Measurements from ENCODE around the gene CFAP90. TPM values are rescaled to one million over a fixed set of nuclear protein-coding genes. Genes with fewer than 3 reads are reported as not detected.

The CFAP90 gene
- total and polyA plus RNA-seq, 2 donors, result 0.21 to 0.37 TPM

DNA sequence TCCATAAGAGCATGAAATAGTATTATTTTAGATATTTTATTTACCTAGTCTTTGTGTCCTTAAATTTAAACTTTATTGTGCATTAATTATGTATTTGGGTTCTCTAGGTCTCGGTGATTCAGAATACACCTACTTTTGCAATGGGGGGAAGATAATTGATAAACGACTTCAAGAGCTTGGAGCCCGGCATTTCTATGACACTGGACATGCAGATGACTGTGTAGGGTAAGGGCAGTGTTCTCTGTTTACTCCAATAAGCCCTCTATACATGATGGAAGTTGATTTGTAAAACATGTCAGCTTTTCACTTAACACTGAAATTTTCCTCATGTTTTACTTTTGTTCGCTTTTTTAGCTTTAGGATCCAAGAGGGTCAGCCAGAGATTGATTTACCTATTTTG is 24.2 kb upstream of the CFAP90 start:
- WGBS, result 95% methylated on average over 4 of the region's 4 CpGs
- Histone ChIP-seq H3K36me3 (ENCODE audit: insufficient read depth) (peaks cover 4% of the 10 kb centered on the region), H3K27ac (ENCODE audit: low read depth) (no peak overlapping the region), H3K4me1 (ENCODE audit: insufficient read depth) (no peaks in the 10 kb centered on the region), H3K4me3 (ENCODE audit: low read depth, low read length) (no peak overlapping the region)
- no peak for DNase-seq (ENCODE audit: extremely low spot score)

DNA sequence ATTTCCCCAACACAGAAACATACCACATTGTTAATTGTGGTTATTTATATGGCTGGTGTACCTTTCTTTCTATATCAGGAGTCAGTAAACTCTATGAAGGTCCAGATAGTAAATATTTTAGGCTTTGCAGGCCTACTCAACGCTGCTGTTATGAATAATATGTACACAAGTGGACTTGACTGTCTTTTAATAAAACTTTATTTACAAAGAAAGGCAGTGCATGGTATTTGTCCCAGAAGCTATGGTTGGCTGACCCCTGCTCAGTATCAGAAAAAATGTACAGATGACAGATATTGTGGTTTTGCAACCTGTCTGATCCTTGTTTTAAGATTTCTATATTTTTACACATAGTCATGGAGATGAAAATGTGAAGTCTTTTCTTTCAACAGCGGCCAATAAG is 23.7 kb upstream of the CFAP90 start:
- H3K36me3 ChIP-seq (ENCODE audit: insufficient read depth), result peaks cover 4% of the 10 kb centered on the region
- no peak for DNase-seq (ENCODE audit: extremely low spot score)
- H3K27ac ChIP-seq (ENCODE audit: low read depth), result no peak overlapping the region
- no peaks in the 10 kb centered on the region for H3K4me1 ChIP-seq (ENCODE audit: insufficient read depth)
- WGBS, result 94% methylated on average over 2 of the region's 2 CpGs
- no peak overlapping the region for H3K4me3 ChIP-seq (ENCODE audit: low read depth, low read length)

GRCh38 chr5:7873216-7873615 is 22.3 kb upstream of the CFAP90 start:
- no peaks in the 10 kb centered on the region for H3K4me1 ChIP-seq (ENCODE audit: insufficient read depth)
- no peak overlapping the region for H3K4me3 ChIP-seq (ENCODE audit: low read depth, low read length)
- 90% methylated on average over 9 of the region's 9 CpGs for WGBS
- H3K27ac ChIP-seq (ENCODE audit: low read depth), result no peak overlapping the region
- no peak for DNase-seq (ENCODE audit: extremely low spot score)
- H3K36me3 ChIP-seq (ENCODE audit: insufficient read depth), result peaks cover 4% of the 10 kb centered on the region

- 78% methylated on average over 4 of the region's 4 CpGs for WGBS
- H3K4me1 ChIP-seq (ENCODE audit: insufficient read depth), result peaks cover under 1% of the 10 kb centered on the region
- H3K27ac ChIP-seq (ENCODE audit: low read depth), result no peak overlapping the region
- no peak overlapping the region for H3K4me3 ChIP-seq (ENCODE audit: low read depth, low read length)
- peaks cover 4% of the 10 kb centered on the region for H3K36me3 ChIP-seq (ENCODE audit: insufficient read depth)
- DNase-seq (ENCODE audit: extremely low spot score), result no peak
Measured at GRCh38 chr5:7872517-7873130, 21.7 kb upstream of the CFAP90 start.

DNA sequence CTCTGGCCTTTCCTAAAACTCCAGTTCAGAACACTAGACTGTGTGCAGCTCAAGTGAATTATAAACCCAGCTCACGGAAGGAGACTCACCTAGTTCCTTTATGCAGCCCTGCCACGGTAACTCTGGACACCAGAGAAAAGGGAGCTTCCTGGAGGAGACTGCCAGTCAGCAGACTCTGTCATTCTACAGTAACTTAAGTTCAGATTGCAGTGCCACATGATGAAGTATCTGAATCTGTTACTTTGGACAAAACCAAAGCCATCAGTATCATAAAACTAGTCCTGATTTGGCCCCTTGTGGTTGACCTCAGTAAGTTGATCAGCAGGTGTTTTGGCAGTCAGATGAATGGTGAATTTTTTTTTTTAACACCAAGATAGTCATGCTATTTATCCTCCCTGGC is 20.7 kb upstream of the CFAP90 start:
- peaks cover 2% of the 10 kb centered on the region for H3K4me1 ChIP-seq (ENCODE audit: insufficient read depth)
- peaks cover 4% of the 10 kb centered on the region for H3K36me3 ChIP-seq (ENCODE audit: insufficient read depth)
- no peak overlapping the region for H3K27ac ChIP-seq (ENCODE audit: low read depth)
- DNase-seq (ENCODE audit: extremely low spot score), result no peak
- H3K4me3 ChIP-seq (ENCODE audit: low read depth, low read length), result no peak overlapping the region
- 80% methylated on average over 2 of the region's 2 CpGs for WGBS

DNA sequence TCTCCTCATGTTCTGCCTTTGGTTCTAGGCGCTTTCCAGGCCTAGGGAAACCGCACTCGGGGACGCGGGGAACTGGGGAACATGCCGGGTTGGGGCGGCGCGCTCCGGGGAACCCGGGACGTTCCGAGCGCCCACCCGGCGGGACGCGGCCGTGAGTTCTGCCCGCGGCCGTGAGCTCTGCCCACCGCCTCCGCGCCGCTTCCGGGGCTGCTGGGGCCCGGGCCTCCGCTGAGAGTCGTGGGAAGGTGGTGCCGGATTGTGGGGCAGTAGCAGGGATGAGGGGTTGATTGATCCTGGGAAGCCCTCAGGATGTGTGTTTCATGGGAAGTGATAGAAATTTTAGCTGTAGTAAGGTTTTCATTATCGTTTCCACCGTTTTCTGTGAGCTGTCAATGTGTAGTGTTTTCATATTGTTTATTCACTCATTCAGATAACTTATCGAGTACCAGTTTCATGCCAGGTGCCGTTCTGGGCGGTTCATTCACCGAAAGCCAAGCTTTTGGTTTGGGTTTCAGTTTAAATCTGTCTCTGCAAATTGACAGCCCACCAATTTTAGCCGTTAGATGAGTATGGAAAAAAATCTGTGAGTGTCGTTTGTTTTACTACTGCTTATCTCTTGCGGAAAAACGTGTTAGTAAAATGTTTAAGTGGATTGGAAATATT is 18.7 kb upstream of the CFAP90 start:
- Histone ChIP-seq H3K4me3 (ENCODE audit: low read depth, low read length) (peak overlapping the region; percentile 98), H3K4me1 (ENCODE audit: insufficient read depth) (peaks cover 2% of the 10 kb centered on the region), H3K36me3 (ENCODE audit: insufficient read depth) (no peaks in the 10 kb centered on the region), H3K27ac (ENCODE audit: low read depth) (peak overlapping the region; percentile 35)
- WGBS, result 1% methylated on average over 41 of the region's 41 CpGs
- DNase-seq (ENCODE audit: extremely low spot score), result no peak

GRCh38 chr5:7868773-7869473 is 18.0 kb upstream of the CFAP90 start, which contains the start of the genes FASTKD3 and MTRR:
TSS of gene FASTKD3 (minus strand) at chr5:7869031. CDS start at chr5:7868083, 948 bp downstream.
TSS of gene MTRR (plus strand) at chr5:7869148. CDS start at chr5:7870795, 1,647 bp downstream.
- peak within 1 kb of the TSS; percentile 35 for H3K27ac ChIP-seq (ENCODE audit: low read depth)
- H3K4me3 ChIP-seq (ENCODE audit: low read depth, low read length), result peak within 1 kb of the TSS; percentile 98
- peaks cover 2% of the 10 kb centered on the region for H3K4me1 ChIP-seq (ENCODE audit: insufficient read depth)
- no peaks in the 10 kb centered on the region for H3K36me3 ChIP-seq (ENCODE audit: insufficient read depth)
- peak; percentile 87 for DNase-seq (ENCODE audit: extremely low spot score)
- WGBS, result under 1% methylated on average over 83 of the region's 83 CpGs

DNA sequence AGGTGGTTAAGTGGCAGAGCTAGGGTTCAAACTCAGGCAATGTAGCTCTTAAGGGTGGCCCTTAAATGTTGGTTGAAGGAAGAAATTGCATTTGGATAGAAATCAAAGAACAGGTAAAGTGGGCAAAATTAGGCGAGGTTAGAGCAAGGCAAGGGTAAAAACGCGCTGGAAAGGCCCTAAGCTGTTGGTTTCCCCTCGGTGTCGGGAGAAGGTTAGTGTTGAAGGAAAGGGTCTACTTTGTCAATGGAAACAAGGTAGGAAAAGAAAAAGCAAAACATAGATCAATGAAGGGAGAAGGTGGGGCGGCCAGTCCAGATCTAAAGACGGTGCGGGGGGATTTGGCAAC is 17.5 kb upstream of the CFAP90 start:
- Histone ChIP-seq H3K36me3 (ENCODE audit: insufficient read depth) (no peaks in the 10 kb centered on the region), H3K4me1 (ENCODE audit: insufficient read depth) (peaks cover 2% of the 10 kb centered on the region), H3K27ac (ENCODE audit: low read depth) (peak overlapping the region; percentile 12), H3K4me3 (ENCODE audit: low read depth, low read length) (peak overlapping the region; percentile 98)
- no peak for DNase-seq (ENCODE audit: extremely low spot score)
- WGBS, result under 1% methylated on average over 8 of the region's 8 CpGs

- DNase-seq (ENCODE audit: extremely low spot score), result no peak
- 77% methylated on average over 3 of the region's 3 CpGs for WGBS
- Histone ChIP-seq H3K27ac (ENCODE audit: low read depth) (no peak overlapping the region), H3K4me1 (ENCODE audit: insufficient read depth) (peaks cover 2% of the 10 kb centered on the region), H3K4me3 (ENCODE audit: low read depth, low read length) (no peak overlapping the region), H3K36me3 (ENCODE audit: insufficient read depth) (peaks cover 2% of the 10 kb centered on the region)
Measured at GRCh38 chr5:7867260-7867659, 16.3 kb upstream of the CFAP90 start.

- Histone ChIP-seq H3K4me1 (ENCODE audit: insufficient read depth) (peaks cover 2% of the 10 kb centered on the region), H3K27ac (ENCODE audit: low read depth) (no peak overlapping the region), H3K4me3 (ENCODE audit: low read depth, low read length) (no peak overlapping the region), H3K36me3 (ENCODE audit: insufficient read depth) (peaks cover 5% of the 10 kb centered on the region)
- DNase-seq (ENCODE audit: extremely low spot score), result no peak
- 81% methylated on average over 2 of the region's 2 CpGs for WGBS
Measured at GRCh38 chr5:7866196-7866595, 15.3 kb upstream of the CFAP90 start.

DNA sequence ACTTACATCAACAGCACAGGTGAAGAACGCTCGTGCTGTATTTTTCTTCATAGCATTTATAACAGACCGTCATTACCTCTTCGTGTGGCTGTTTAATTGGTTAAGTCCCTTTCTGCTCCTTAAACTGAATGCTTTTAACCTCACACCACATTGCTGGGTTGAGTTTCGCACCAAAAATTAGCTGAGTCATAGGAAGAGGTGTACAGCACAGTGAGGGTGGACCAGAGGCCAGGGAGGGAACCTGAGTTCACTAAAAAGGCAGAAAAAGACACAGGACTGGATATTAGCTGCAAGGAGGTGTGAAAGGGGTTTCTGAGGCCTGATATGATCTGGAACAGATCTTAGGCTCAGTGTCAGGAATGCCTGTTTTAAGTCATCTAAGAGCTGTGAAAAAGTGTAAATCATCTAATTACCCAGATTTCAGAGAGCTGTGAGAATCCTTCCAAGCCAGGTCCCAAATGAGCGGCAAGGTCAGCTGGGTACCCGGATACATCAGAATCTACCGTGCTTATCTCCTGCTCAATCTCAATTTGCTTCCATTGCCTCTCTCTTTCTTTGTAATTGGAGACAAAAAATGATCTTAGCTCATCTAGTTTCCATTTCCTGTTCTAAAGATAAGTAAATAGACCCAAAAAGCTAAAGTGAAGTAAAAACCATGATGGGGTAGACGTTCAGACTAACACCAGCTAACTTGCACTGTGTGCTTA is 7.1 kb upstream of the CFAP90 start:
- H3K4me1 ChIP-seq (ENCODE audit: insufficient read depth), result no peaks in the 10 kb centered on the region
- H3K36me3 ChIP-seq (ENCODE audit: insufficient read depth), result peaks cover 10% of the 10 kb centered on the region
- WGBS, result 68% methylated on average over 9 of the region's 9 CpGs
- no peak for DNase-seq (ENCODE audit: extremely low spot score)
- no peak overlapping the region for H3K27ac ChIP-seq (ENCODE audit: low read depth)
- no peak overlapping the region for H3K4me3 ChIP-seq (ENCODE audit: low read depth, low read length)

- no peak for DNase-seq (ENCODE audit: extremely low spot score)
- Histone ChIP-seq H3K36me3 (ENCODE audit: insufficient read depth) (peaks cover 7% of the 10 kb centered on the region), H3K4me1 (ENCODE audit: insufficient read depth) (no peaks in the 10 kb centered on the region), H3K27ac (ENCODE audit: low read depth) (no peak overlapping the region), H3K4me3 (ENCODE audit: low read depth, low read length) (no peak overlapping the region)
- WGBS, result 88% methylated on average over 5 of the region's 5 CpGs
Measured at GRCh38 chr5:7857361-7857760, 6.4 kb upstream of the CFAP90 start.

DNA sequence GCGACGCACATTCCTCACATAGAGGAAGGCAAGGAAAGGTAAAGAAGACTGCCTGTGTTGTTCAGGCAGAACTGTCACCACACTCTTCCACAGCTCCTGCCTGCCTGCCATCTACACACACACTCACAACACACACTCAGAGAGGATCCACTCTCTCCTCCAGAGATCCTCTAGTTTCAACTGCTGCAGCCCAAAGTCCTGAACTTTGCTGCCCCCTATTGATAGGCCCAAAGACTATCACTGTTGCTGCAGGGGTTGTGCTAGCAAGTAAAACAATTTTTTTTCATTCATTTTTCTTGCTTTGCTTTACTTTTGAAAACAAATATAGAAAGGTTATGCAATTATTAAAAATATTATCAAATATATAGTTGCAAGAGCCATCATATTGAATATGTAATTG is 5.9 kb upstream of the CFAP90 start:
- no peak overlapping the region for H3K27ac ChIP-seq (ENCODE audit: low read depth)
- H3K4me3 ChIP-seq (ENCODE audit: low read depth, low read length), result no peak overlapping the region
- H3K4me1 ChIP-seq (ENCODE audit: insufficient read depth), result no peaks in the 10 kb centered on the region
- no peak for DNase-seq (ENCODE audit: extremely low spot score)
- 95% methylated on average over 2 of the region's 2 CpGs for WGBS
- peaks cover 7% of the 10 kb centered on the region for H3K36me3 ChIP-seq (ENCODE audit: insufficient read depth)

Measured in urinary bladder (tissue), 4 donors.